Naive thymus-derived CD8-positive, alpha-beta T cell (primary cell): Measurements from ENCODE around the gene TMEM45A. TPM values are rescaled to one million over a fixed set of nuclear protein-coding genes. Genes with fewer than 3 reads are reported as not detected.
"Not testable (repeated sequence)": the region's sequence is repeated elsewhere in the genome, so short reads cannot be mapped to it uniquely, and the experiment has no call there.

Source experiments
- ATAC-seq, 2 donors: fragments of 150-1000 bp; cut with Tn5 transposase in 1 of 2; sonication (Bioruptor Pico), chemical (Tn5 transposase) in 1 of 2; 1 replicate in 1 of 2; 2 replicates in 1 of 2; pipeline ENCODE4 v1.10.0; 2021; ENCODE audit warnings: mild to moderate bottlenecking in 2 of 2, moderate library complexity in 2 of 2
- POLR2A ChIA-PET: fragments of 350-600 bp; sonication (Branson Sonifier 250); formaldehyde crosslinking; loops from one replicate; lab custom pipeline; 2021; ENCODE audit warnings: antibody characterized with exemption; lab: Charles Lee
- DNase-seq, 10 donors: peaks; one replicate each; pipeline versions ENCODE4 v3.0.0 to v3.0.0-alpha.2; 2020 to 2022
- H3K27ac Mint-ChIP-seq, 10 donors: one replicate each; pipeline ENCODE4 v1.8.0; 2020 to 2022; ENCODE audit warnings: mild to moderate bottlenecking in 10 of 10, mixed read lengths in 10 of 10, moderate library complexity in 4 of 10, inconsistent platforms in 1 of 10
- H3K27me3 Mint-ChIP-seq, 5 donors: one replicate each; pipeline ENCODE4 v1.8.0; 2021 to 2022; ENCODE audit warnings: mixed read lengths in 5 of 5
- H3K36me3 Mint-ChIP-seq, 3 donors: one replicate each; pipeline ENCODE4 v1.8.0; 2020 to 2022; ENCODE audit warnings: mixed read lengths in 3 of 3, mild to moderate bottlenecking in 2 of 3, inconsistent platforms in 1 of 3
- H3K4me1 Mint-ChIP-seq, 4 donors: one replicate each; pipeline ENCODE4 v1.8.0; 2021 to 2022; ENCODE audit warnings: mixed read lengths in 4 of 4
- H3K4me3 Mint-ChIP-seq, 10 donors: one replicate each; pipeline ENCODE4 v1.8.0; 2020 to 2022; ENCODE audit warnings: mild to moderate bottlenecking in 10 of 10, mixed read lengths in 10 of 10, moderate library complexity in 6 of 10, inconsistent platforms in 1 of 10
- H3K9me3 Mint-ChIP-seq, 9 donors: one replicate each; pipeline ENCODE4 v1.8.0; 2020 to 2022; ENCODE audit warnings: mixed read lengths in 9 of 9, mild to moderate bottlenecking in 3 of 9, inconsistent platforms in 1 of 9, moderate library complexity in 1 of 9
- polyA plus RNA-seq, 3 donors: library from polyadenylated mRNA; unstranded; fragments of 300-500 nt; fragmentation: Illumina TruSeq; gene quantifications; one replicate each; pipeline ENCODE4 v1.2.3, GENCODE V29; 2021
- total RNA-seq, 8 experiments: library from RNA in 2 of 8; stranded (reverse) in 2 of 8; gene quantifications; one replicate each; pipeline ENCODE4 v1.2.3 and lab custom pipeline; 2021 to 2026

The TMEM45A gene
- total and polyA plus RNA-seq, 5 experiments from 2014 or later: 0.08 to 0.21 TPM; not detected in 3

- Mint-ChIP-seq H3K4me1 (no peaks in the 10 kb centered on the region), H3K36me3 (no peaks in the 10 kb centered on the region), H3K9me3 (peaks cover 0 to 3% (median 0%) of the 10 kb centered on the region in 9 donors), H3K27ac (no peak overlapping the region), H3K4me3 (no peak overlapping the region), H3K27me3 (peaks cover 0 to 11% (median 8%) of the 10 kb centered on the region in 5 donors)
- POLR2A ChIA-PET: interaction anchor here (0.7 kb wide), 1 partner anchor 553 kb away, joined by 3 read pairs; no protein-coding TSS in a partner anchor
- no peak for DNase-seq
- ATAC-seq: no peak
Measured at GRCh38 chr3:100570811-100571210, 78.4 kb downstream of the TMEM45A start.

GRCh38 chr3:100574536-100574935, 82.1 kb downstream of the TMEM45A start:
- Mint-ChIP-seq H3K27me3 (peaks cover 0 to 11% (median 5%) of the 10 kb centered on the region in 5 donors), H3K27ac (no peak overlapping the region), H3K4me1 (no peaks in the 10 kb centered on the region), H3K4me3 (no peak overlapping the region), H3K36me3 (no peaks in the 10 kb centered on the region), H3K9me3 (peaks cover 0 to 3% (median 0%) of the 10 kb centered on the region in 9 donors)
- ATAC-seq (no peak), DNase-seq (no peak)
- POLR2A ChIA-PET: no interaction called here

GRCh38 chr3:100575704-100576103, 83.3 kb downstream of the TMEM45A start:
- DNase-seq: no peak
- Mint-ChIP-seq H3K27me3 (peaks cover 0 to 23% (median 5%) of the 10 kb centered on the region in 5 donors), H3K27ac (no peak overlapping the region), H3K36me3 (no peaks in the 10 kb centered on the region), H3K4me1 (no peaks in the 10 kb centered on the region), H3K4me3 (no peak overlapping the region), H3K9me3 (peaks cover 0 to 3% (median 0%) of the 10 kb centered on the region in 9 donors)
- POLR2A ChIA-PET: no interaction called here
- ATAC-seq: no peak

GRCh38 chr3:100577382-100578008, 85.1 kb downstream of the TMEM45A start:
- DNase-seq: no peak
- ATAC-seq: no peak
- H3K9me3 Mint-ChIP-seq: peaks cover 0 to 3% (median 0%) of the 10 kb centered on the region in 9 donors
- peaks cover 0 to 24% (median 8%) of the 10 kb centered on the region in 5 donors for H3K27me3 Mint-ChIP-seq
- no peaks in the 10 kb centered on the region for H3K4me1 Mint-ChIP-seq
- no peaks in the 10 kb centered on the region for H3K36me3 Mint-ChIP-seq
- no peak overlapping the region for H3K4me3 Mint-ChIP-seq
- H3K27ac Mint-ChIP-seq: no peak overlapping the region
- POLR2A ChIA-PET: no interaction called here

- ATAC-seq (no peak), DNase-seq (no peak)
- H3K27me3 Mint-ChIP-seq: peaks cover 0 to 24% (median 8%) of the 10 kb centered on the region in 5 donors
- no peak overlapping the region for H3K27ac Mint-ChIP-seq
- no peaks in the 10 kb centered on the region for H3K36me3 Mint-ChIP-seq
- no peaks in the 10 kb centered on the region for H3K4me1 Mint-ChIP-seq
- peaks cover 0 to 3% (median 0%) of the 10 kb centered on the region in 9 donors for H3K9me3 Mint-ChIP-seq
- POLR2A ChIA-PET: no interaction called here
- H3K4me3 Mint-ChIP-seq: no peak overlapping the region
Measured at GRCh38 chr3:100578646-100579045, 86.2 kb downstream of the TMEM45A start.

- ATAC-seq (no peak), DNase-seq (no peak)
- Mint-ChIP-seq H3K4me1 (no peaks in the 10 kb centered on the region), H3K36me3 (no peaks in the 10 kb centered on the region), H3K4me3 (no peak overlapping the region), H3K9me3 (no peaks in the 10 kb centered on the region), H3K27ac (peak overlapping the region in 1 of 10 donors; percentile 63), H3K27me3 (peaks cover 0 to 14% (median 2%) of the 10 kb centered on the region in 5 donors)
- POLR2A ChIA-PET: no interaction called here
Measured at GRCh38 chr3:100580147-100580546, 87.7 kb downstream of the TMEM45A start.

GRCh38 chr3:100581650-100582049, 89.2 kb downstream of the TMEM45A start:
- Mint-ChIP-seq H3K27ac (no peak overlapping the region), H3K9me3 (no peaks in the 10 kb centered on the region), H3K4me3 (no peak overlapping the region), H3K27me3 (peaks cover 0 to 14% (median 3%) of the 10 kb centered on the region in 5 donors), H3K36me3 (no peaks in the 10 kb centered on the region), H3K4me1 (no peaks in the 10 kb centered on the region)
- ATAC-seq: no peak
- DNase-seq: no peak
- POLR2A ChIA-PET: no interaction called here

GRCh38 chr3:100582157-100582556, 89.7 kb downstream of the TMEM45A start:
- H3K9me3 Mint-ChIP-seq, POLR2A ChIA-PET: not testable (repeated sequence)
- H3K27me3 Mint-ChIP-seq: peaks cover 0 to 14% (median 3%) of the 10 kb centered on the region in 5 donors

GRCh38 chr3:100584101-100584660, 91.8 kb downstream of the TMEM45A start:
- H3K36me3 Mint-ChIP-seq: no peaks in the 10 kb centered on the region
- POLR2A ChIA-PET: no interaction called here
- DNase-seq (no peak), ATAC-seq (no peak)
- H3K9me3 Mint-ChIP-seq: no peaks in the 10 kb centered on the region
- H3K4me1 Mint-ChIP-seq: no peaks in the 10 kb centered on the region
- H3K27ac Mint-ChIP-seq: no peak overlapping the region
- no peak overlapping the region for H3K4me3 Mint-ChIP-seq
- H3K27me3 Mint-ChIP-seq: peaks cover 0 to 14% (median 3%) of the 10 kb centered on the region in 5 donors

More at GRCh38 chr3:100582157-100582556, 89.7 kb downstream of the TMEM45A start:
- not testable (repeated sequence) for H3K27ac Mint-ChIP-seq, H3K36me3 Mint-ChIP-seq, ATAC-seq, H3K4me3 Mint-ChIP-seq, H3K4me1 Mint-ChIP-seq, DNase-seq

GRCh38 chr3:100586832-100587231, 94.4 kb downstream of the TMEM45A start:
- Mint-ChIP-seq H3K27ac (no peak overlapping the region), H3K36me3 (no peaks in the 10 kb centered on the region), H3K27me3 (peaks cover 0 to 4% (median 0%) of the 10 kb centered on the region in 5 donors), H3K4me3 (no peak overlapping the region), H3K9me3 (no peaks in the 10 kb centered on the region), H3K4me1 (peaks cover 3 to 5% (median 5%) of the 10 kb centered on the region in 4 donors)
- ATAC-seq (no peak), DNase-seq (no peak)
- POLR2A ChIA-PET: no interaction called here

GRCh38 chr3:100588251-100588650, 95.8 kb downstream of the TMEM45A start:
- Mint-ChIP-seq H3K4me1 (peaks cover 3 to 5% (median 5%) of the 10 kb centered on the region in 4 donors), H3K4me3 (no peak overlapping the region), H3K27ac (no peak overlapping the region), H3K9me3 (no peaks in the 10 kb centered on the region), H3K27me3 (peaks cover 0 to 4% (median 0%) of the 10 kb centered on the region in 5 donors), H3K36me3 (no peaks in the 10 kb centered on the region)
- ATAC-seq (no peak), DNase-seq (no peak)
- POLR2A ChIA-PET: no interaction called here

GRCh38 chr3:100590114-100590839, 97.9 kb downstream of the TMEM45A start:
- Mint-ChIP-seq H3K4me3 (peak overlapping the region in 6 of 10 donors; percentile 3 to 50 (median 9)), H3K4me1 (peaks cover 3 to 5% (median 5%) of the 10 kb centered on the region in 4 donors), H3K36me3 (no peaks in the 10 kb centered on the region), H3K27me3 (peaks cover 0 to 4% (median 0%) of the 10 kb centered on the region in 5 donors), H3K9me3 (no peaks in the 10 kb centered on the region), H3K27ac (peak overlapping the region in 1 of 10 donors; percentile 2)
- DNase-seq (peak; percentile 17 to 73 (median 60)), ATAC-seq (peak; percentile 77 to 84)
- POLR2A ChIA-PET: interaction anchor here (1.2 kb wide), 1 partner anchor 189 kb away, joined by 3 read pairs; the partner anchor contains the start of genes LNP1 and TOMM70

- Mint-ChIP-seq H3K27me3 (peaks cover 0 to 4% (median 0%) of the 10 kb centered on the region in 5 donors), H3K4me3 (no peak overlapping the region), H3K9me3 (no peaks in the 10 kb centered on the region), H3K4me1 (peaks cover 3 to 5% (median 5%) of the 10 kb centered on the region in 4 donors), H3K27ac (no peak overlapping the region), H3K36me3 (no peaks in the 10 kb centered on the region)
- ATAC-seq: no peak
- POLR2A ChIA-PET: interaction anchor here (0.6 to 1.2 kb wide), 2 partner anchors 189 to 195 kb away, joined by 3 to 5 read pairs; partner anchors contain the start of genes LNP1 and TOMM70
- no peak for DNase-seq
Measured at GRCh38 chr3:100590840-100591147, 98.4 kb downstream of the TMEM45A start.
